HG03159 (cell line): ENCODE data around the gene RDH11.
A peak's percentile ranks its signal among the peaks of the same experiment; 100 is the strongest.
"Not testable (repeated sequence)": the region's sequence is repeated elsewhere in the genome, so short reads cannot be mapped to it uniquely, and the experiment has no call there.

ENCODE experiments used
- ATAC-seq: cut with Tn5 transposase; IDR thresholded peaks from one replicate; pipeline ENCODE4 v1.9.1; 2021; ENCODE audit warnings: mild to moderate bottlenecking, moderate library complexity; ENCODE audit not compliant: unreplicated experiment

RDH11 gene

DNA sequence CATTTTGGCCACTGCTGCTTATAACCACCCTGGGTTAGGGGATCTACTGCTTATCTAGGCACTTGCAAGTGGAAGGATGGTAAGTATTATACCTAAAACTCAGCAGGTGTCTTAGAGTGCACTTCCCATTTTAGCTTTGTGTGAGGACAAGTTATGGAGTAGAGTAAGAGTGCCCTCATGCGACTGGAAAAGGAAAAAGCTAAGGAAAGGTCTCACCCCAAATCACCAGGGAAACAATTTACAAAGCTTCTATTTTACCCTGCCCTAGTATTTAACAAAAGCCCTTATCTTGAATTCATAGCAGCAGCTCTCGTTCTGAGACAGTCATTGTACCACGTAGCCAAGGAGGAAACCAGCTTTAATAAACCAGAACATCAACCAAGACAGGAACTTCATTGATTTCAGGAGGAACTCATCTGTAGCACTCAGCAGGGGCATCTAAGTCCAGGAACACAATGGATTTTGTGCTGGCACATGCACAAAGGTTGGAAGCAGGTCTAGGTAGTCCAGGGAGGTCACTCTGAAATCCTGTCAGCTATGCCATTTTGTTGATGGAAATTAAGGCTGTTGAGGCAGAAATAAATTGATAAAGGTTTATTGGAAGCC, 9.0 kb upstream of the RDH11 start:
- no peak for ATAC-seq

DNA sequence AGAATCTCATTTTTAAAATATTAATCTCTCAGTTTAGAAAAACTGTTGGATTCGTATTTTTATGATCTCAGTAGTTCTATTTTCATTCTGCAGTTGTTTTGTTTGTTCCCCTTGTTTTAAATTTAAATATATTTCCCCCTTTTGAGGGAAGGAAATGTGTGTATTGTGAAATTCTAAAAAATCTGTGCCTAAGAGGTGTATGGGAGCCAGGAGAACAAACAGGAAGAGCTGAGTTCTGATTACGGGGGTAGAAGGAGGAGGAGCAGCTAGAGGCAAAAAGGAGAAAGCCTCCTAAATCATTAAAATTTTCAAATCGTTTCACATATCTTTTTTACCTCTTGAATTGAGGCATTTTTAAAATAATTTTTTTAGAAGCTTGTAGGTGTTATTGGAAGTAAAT, 8.4 kb upstream of the RDH11 start:
- ATAC-seq: no peak

DNA sequence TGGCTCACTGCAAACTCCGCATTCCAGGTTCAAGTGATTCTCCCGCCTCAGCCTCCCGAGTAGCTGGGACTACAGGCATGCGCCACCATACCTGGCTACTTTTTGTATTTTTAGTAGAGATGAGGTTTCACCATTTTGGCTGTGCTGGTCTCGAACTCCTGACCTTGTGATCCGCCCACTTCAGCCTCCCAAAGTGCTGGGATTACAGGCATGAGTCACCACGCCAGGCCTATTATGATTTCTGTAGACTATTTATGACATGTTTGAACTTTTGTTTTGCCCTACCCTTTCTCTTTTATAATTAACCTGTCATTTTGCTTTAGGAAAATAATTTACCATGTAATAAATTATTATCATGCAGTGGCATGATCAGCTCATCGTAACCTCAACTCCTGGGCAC, 5.9 kb upstream of the RDH11 start, which contains the start of gene RDH12:
Gene RDH12 (plus strand): TSS at position 395 of the 400 bp plus-strand sequence. CDS start 20,757 bp downstream, outside the sequence.
- not testable (repeated sequence) for ATAC-seq

DNA sequence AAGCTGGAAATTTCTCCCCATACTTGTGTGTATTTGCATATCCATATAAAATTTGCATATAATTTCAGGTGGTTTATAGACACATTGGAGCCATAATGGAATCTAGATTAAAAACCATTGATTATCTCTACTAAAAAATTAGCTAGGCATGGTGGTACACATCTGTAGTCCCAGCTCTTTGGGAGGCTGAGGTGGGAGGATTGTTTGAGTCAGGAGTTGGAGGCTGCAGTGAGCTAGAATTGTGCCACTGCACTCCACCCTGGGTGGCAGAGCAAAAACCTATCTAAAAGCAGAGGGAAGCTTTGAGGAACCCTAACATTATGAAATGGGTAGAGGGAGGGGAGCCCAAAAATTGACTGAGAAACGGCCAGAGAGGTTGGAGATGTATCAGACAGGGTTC, 2.6 kb upstream of the RDH11 start:
- ATAC-seq: no peak

DNA sequence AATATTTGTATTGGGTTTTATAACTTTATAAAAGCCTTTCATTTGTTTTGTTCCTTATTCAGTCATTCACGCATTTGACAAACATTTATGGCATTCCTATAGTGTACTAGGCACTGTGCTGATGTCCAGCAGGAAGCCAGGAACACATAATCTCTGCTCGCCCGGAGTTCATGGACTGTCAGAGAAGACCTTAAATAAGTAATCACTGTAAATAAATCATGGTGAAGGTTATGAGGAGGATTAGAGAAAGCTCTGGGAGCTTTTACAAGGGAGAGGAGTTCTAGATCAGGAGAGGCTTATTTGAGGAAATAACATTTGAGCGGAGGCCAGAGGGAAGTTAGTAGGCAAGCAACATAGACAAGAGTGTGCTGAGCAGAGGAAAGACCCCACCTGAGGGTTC, 1.4 kb upstream of the RDH11 start:
- no peak for ATAC-seq

DNA sequence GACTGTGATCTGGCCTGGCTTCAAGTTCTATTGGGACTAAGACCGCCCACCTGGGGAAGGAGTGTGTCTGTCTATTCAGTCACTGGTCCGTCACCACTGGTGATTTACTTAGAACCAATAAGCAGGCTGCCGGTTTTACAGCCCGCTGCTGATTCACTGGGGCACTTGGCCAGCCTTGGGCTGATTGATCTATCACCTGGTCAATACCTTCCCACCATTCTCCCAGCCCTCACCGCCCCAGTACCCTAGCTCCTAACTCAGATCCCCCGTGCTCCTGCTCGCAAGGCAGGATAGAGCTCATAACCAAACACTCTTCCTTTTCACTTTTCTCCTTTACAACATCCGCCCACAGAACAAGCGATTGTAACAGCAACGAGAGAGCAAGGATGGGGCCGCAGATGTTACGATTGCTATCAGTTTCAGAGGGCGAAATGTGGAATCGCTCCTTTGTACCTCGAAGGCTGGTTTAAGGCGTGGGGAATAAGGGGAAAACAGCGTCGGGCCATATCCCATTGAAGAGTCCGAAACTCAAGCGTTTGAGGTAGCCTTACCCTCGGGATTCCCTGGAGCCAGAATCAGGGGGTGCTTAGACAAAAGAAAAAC, 672 bp downstream of the RDH11 start:
- peak; percentile 95 for ATAC-seq

DNA sequence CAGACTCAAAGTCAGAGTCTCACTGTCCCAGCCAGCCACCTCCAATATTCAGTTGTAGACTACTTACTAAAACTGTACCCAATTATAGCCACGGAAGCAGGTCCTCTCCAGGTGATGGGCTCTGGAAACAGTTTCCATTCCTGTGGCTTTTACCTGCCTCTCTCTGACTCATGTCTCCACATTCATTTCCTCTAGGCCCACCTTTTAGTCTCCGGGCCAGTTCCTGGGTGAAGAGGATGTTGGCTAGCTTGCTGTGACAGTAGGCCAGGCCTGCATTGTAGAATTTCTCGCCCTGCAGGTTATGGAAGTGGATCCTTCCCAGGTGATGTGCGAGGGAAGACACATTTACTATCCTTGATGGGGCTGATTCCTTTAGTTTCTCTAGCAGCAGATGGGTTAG, 5.6 kb downstream of the RDH11 start:
- no peak for ATAC-seq

DNA sequence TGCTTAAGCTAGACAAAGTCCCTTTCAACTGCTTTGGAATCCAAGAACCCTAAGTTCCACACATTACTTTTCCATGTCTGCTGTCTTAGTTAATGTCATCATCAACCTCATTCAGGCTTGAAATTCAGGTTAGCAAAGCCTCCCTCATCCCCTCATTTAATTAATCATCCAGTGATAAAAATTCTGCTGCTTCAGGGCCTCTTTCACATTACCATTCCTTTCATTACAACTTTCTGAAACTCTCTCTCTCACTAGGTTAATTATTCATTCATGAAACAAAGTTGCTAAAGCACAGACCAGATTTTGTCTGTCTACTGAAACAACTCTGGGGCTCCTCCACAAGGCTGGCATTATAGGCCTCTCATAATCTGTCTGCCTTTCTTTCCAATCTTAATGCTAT, 11.7 kb downstream of the RDH11 start:
- ATAC-seq: no peak

DNA sequence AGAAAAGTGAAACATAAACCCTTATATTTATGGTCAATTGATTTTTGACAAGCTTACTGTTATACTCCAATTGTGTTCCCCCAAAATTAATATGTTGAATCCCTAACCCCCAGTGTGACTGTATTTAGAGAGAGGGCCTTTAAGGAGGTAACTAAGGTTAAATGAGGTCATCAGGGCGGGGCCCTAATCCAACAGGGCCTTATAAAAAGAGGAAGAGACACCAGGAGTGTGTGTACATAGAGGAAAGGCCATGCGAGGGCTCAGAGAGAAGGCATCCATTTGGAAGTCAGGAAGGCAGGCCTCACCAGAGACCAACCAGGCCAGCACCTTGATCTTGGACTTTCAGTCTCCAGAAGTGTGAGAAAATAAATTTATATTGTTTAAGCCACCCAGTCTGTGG, 14.6 kb downstream of the RDH11 start:
- no peak for ATAC-seq

DNA sequence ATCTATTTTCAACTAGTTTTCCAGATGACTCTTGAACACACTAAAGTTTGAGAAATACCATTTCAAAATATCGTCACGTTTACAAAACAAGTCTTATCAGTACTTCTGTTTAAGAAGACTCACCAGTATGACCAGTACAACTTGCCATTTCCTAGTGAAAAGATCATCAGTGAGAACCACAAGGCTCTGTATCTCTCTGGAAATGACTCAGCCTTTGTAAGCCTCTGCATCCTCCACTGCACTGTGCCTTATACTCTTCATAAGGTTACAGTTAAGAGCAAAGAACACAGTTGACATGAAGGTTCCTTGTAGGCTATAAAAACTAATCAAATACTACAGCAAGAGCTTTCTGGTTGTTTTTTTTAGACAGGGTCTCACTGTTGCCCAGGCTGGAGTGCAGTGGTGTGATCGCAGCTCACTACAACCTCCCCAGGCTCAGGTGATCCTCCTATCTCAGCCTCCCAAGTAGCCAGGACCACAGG, 15.4 kb downstream of the RDH11 start:
- ATAC-seq: peak; percentile 90

DNA sequence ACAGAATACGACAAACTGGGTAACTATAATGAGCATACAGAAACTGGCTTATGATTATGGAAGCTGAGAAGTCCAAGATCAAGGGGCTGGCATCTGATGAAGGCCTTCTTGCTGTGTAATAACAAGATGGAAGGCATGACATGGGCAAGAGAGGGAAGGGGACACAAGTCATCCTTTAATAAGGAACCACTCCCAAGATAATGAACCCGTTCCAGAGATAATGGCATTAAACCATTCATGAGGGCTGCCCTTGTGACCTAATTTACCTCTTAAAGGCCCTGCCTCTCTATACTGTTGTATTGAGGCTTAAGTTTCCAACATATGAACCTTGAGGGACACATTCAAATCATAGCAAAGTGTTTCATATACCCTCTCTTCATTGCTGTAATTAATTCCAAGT, 16.6 kb downstream of the RDH11 start:
- ATAC-seq: no peak

DNA sequence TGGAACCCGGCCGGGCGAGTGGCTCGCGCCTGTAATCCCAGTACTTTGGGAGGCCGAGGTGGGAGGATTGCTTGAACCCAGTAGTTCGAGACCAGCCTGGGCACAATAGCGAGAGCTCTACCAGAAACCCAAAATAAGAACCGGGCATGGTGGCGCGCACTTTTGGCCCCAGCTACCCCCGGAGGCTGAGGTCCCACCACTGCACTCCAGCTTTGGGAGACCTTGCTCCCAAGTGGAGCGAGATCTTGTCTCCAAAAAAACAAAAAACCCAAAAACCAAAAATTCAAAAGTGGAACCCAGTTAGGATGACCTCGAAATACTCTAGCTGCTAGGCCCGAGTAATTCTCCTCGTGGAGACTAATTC, 20.4 kb downstream of the RDH11 start:
- ATAC-seq: no peak

DNA sequence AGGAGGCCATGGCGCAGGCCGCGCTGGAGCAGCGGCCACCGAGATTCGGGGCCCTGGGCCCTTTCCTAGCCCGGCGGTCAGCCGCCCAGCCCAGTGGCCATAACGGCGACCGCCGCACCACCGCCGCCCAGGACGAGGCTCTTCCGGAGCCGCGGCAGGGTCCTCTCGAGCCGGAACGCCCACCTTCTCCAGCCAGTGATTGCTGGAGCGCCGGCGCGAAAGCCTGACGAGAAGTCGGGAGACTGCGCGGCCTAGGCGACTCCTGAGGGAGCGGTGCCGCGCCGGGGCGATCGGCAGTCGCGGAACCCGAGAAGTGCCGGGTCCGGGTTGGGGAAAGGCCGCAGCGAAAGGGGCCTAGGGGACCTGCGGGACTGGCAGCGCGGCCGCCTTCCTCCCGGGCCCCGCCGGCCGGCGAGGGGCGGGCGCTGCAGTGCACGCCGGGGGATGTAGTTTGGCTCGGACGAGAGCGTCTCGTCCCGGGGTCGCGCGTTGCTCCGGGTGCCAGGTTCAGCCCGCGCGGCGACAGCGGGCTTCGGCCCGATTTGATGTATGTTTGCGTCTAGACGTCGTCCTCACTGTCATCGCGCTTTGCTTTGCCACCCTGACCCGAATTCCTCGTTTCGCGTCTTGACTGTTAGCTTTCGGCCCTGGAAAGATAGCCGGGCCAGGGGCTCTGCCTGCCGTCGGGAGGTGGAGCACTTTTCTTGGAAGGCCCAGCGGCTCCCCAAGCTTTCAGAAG, 20.9 kb downstream of the RDH11 start, which contains the start of gene VTI1B:
Gene VTI1B (minus strand): TSS at position 153 of the 739 bp plus-strand sequence. CDS start 143 bp downstream, at position 10.
- ATAC-seq: peak; percentile 91

DNA sequence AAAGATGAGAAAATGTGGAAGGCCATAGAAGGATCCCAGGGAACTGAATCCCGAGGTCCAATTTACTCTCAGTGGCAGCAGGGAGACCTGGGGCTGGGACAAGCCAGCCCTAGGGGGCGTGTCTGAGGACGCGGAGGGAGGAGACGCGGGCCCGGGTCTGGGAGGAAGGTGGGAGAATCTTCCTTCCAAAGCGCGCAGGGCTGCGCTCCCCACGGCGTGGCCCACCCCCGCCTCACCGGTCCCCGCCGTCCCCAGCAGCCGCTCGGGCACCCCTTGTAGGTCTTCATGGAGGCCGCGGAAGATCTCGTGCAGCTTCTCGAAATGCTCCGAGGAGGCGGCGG, 21.5 kb downstream of the RDH11 start:
- ATAC-seq: peak; percentile 44

DNA sequence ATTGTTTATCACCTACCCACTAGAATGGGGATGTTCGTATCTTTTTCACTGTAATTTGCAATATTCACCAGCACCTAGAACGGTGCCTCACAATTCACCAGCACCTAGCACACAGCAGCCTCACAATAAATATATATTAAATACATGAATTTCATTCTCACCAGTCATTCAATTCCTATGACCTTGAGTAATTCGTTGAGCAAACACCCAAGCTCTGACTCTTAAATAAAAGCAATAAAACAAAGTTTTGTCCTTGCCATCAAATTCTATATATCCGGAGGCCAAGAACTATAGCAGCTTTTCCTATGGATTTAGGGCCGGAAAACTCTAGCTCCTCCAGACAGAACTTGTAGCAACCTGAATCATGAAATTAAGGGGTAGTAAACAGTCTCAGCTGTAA, 22.1 kb downstream of the RDH11 start:
- no peak for ATAC-seq

DNA sequence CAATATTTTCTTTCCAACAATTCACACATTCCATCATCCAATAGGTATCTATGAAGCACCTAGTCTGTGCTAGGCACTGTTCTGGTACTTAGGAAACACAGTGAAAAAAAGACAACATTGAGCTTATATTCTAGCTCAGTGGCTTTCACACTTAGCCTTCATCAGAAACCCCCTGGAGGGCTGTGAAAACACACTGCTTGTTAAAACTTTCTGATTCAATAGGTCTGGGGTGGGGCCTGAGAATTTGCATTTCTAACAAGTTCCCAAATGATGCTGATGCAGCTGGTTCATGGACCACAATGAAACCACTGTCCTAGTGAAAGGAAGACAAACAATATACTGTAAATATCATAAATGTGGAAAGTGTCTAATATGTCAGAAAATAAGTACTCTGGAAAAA, 27.0 kb downstream of the RDH11 start:
- ATAC-seq: no peak

DNA sequence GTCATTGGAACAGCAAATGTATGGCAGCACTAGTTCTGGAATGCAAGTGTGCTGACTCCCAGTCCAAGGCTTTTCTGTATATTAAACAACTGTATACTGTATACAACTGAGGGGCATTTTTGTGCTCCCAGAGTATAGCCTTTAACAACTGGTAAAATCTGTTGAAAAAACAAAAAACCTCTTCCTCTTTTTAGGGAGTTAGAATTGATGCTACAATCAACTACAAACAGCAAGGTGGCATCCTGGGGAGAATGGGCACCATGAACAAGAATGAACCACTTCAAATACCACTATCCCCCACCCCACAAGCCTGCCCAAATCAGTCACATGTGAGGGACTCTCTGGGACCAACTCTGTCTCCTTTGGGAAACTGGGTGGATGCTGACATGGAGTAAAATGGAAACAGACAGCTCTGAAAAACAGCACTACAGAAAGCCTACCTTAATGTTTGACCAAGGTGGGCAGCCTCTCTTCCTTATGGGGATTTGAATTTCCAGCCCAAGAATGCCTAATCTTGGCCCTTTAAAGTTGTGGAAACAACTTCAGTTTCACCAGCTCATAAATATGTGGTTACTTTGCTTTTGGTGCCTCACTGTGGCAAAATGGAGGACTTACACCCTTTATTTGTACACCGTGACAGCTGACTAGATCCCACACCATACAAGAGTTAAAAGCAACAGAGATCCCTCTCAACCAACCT, 28.7 kb downstream of the RDH11 start:
- ATAC-seq: no peak

DNA sequence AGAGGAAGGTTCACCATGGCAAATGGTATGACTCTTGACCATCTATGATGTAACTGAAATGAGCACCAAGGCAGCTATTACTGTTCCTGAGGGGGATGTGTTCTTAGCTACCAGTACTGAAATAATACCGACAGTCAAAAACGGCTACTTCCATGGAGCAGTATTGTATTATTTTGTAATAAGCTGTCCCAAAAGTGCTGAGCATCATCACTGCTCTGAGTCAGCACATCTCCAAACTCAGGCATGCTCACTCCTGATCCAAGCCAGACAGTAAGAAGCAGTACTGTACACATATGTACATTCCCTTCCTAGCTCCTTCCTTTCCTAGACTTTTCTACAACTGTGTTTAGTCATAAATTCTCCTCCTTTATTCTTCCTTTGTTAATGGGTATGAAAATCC, 29.7 kb downstream of the RDH11 start:
- no peak for ATAC-seq

DNA sequence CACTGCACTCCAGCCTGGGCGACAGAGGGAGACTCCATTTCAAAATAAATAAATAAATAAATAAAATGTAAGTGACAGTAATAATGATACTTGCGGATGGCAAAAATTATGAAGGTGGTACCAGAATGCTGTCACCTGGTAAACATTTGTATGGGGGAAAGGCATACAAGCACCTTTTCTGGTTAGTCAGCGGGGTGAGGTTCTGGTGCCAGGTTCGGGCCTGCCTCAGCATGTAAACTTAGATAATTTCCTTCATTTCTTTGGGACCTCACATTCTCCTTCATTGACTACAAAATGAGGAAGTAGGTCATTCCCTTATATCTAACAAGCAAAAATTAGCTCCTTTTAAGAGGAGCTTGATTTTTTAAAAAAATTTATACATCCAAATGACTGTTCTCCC, 31.9 kb downstream of the RDH11 start:
- ATAC-seq: no peak

DNA sequence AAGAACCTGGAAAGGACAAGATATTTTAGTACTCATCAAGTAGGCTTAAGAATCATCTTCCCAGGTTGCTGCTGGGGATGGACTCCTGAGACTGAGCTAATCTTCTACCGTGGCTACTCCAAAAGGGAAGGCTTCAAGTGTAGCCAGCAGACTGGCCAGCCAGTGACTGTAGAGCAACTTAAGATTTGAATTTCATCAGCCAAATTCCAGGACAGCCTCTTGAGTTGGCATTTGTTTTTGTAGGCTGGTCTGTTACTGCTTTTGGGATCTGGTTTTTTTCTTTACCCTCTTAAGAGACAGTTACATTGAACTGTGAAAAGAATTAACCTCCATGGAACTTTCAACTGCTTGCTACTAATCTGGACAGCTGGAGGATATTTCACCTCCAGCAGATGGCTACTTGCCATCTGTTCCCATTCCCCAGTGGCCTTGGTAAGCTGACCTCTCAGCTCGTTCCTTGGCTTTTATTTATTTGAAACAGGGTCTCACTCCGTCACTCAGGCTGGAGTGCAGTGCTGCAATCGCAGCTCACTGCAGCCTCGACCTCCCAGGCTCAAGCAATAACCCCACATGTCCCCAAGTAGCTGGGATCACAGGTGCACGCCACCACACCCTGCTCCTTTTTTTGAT, 41.8 kb downstream of the RDH11 start:
- no peak for ATAC-seq

DNA sequence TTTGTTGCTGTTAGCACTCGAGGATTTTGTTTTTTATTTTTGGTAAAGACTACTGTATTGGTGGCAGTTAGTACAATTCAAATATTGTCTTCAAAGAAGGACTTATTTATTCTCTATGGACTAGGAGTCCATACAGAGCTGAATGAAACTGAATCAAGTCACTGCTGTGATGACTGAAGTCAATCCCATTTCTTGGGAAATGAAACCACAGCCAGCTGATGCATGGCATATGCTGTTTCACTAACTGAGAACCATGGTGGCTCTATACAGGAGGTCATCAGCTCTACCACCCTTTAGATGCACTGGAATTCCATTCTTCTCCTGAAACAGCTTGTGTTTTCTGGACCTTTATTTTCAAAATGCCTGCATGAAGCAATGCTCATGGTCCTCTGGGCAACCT, 43.4 kb downstream of the RDH11 start:
- no peak for ATAC-seq
